ENCODE data around the gene TCHHL1.
"Not testable (repeated sequence)": the region's sequence is repeated elsewhere in the genome, so short reads cannot be mapped to it uniquely, and the experiment has no call there.

TCHHL1 gene

GRCh38 chr1:152080494-152080893 lies 8.4 kb downstream of the TCHHL1 start:
- H3K4me3 ChIP-seq (ENCODE audit: low read length); H3K9ac ChIP-seq (ENCODE audit: low read length); H3K27ac ChIP-seq (ENCODE audit: low read length); H3K4me1 ChIP-seq (ENCODE audit: control insufficient read depth, low read depth, low read length); H3K36me3 ChIP-seq (ENCODE audit: control insufficient read depth, low read depth, low read length); H3K27me3 ChIP-seq (ENCODE audit: control insufficient read depth, insufficient read depth, low read length): not testable (repeated sequence)
- peaks cover 36% of the 10 kb centered on the region for H3K9me3 ChIP-seq (ENCODE audit: control insufficient read depth, low read depth, low read length)

DNA sequence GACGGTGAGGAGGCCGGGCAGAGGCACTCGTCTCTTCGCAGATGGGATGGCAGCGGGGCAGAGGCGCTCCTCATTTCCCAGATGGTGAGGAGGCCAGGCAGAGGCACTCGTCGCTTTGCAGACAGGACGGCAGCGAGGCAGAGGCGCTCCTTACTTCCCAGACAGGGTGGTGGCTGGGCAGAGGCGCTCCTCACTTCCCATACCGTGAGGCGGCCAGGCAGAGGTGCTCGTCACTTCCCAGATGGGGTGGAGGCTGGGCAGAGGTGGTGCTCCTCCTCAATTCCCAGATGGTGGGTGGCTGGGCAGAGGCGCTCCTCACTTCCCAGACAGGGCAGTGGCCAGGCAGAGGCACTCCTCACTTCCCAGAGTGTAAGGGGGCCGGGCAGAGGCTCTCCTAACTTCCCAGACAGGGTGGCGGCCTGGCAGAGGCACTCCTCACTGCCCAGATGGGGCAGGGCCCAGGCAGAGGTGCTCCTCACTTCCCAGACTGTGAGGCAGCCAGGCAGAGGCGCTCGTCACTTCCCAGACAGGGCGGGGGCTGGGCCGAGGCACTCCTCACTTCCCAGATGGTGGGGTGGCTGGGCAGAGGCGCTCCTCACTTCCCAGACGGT lies 9.9 kb downstream of the TCHHL1 start:
- no peak overlapping the region for H3K9ac ChIP-seq (ENCODE audit: low read length)
- no peaks in the 10 kb centered on the region for H3K4me1 ChIP-seq (ENCODE audit: control insufficient read depth, low read depth, low read length)
- H3K36me3 ChIP-seq (ENCODE audit: control insufficient read depth, low read depth, low read length) = no peaks in the 10 kb centered on the region
- no peaks in the 10 kb centered on the region for H3K27me3 ChIP-seq (ENCODE audit: control insufficient read depth, insufficient read depth, low read length)
- no peak overlapping the region for H3K27ac ChIP-seq (ENCODE audit: low read length)
- peaks cover 44% of the 10 kb centered on the region for H3K9me3 ChIP-seq (ENCODE audit: control insufficient read depth, low read depth, low read length)
- H3K4me3 ChIP-seq (ENCODE audit: low read length) = no peak overlapping the region

DNA sequence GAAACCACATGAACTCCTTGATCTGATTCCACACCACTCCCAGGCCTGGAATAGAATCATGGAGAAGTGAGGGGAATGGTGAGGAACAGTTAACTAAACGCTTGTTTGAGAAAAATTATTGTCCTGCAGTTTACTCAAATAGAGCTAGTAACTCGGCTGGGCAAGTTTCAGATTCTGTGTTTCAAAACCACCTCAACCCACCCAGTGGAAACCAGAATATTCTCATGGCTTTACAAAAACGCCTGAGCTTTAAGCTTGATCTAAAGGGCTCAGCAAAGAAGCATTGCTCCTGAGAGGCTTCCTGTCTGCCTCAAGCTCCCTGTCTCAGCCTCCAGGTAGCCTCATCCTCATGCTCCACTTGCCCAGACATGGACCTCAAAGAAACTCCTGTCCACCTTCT lies 16.6 kb downstream of the TCHHL1 start:
- Histone ChIP-seq H3K36me3 (ENCODE audit: control insufficient read depth, low read depth, low read length) (no peaks in the 10 kb centered on the region), H3K9me3 (ENCODE audit: control insufficient read depth, low read depth, low read length) (peaks cover 71% of the 10 kb centered on the region), H3K4me3 (ENCODE audit: low read length) (no peak overlapping the region), H3K4me1 (ENCODE audit: control insufficient read depth, low read depth, low read length) (no peaks in the 10 kb centered on the region), H3K27ac (ENCODE audit: low read length) (no peak overlapping the region), H3K27me3 (ENCODE audit: control insufficient read depth, insufficient read depth, low read length) (no peaks in the 10 kb centered on the region), H3K9ac (ENCODE audit: low read length) (no peak overlapping the region)

DNA sequence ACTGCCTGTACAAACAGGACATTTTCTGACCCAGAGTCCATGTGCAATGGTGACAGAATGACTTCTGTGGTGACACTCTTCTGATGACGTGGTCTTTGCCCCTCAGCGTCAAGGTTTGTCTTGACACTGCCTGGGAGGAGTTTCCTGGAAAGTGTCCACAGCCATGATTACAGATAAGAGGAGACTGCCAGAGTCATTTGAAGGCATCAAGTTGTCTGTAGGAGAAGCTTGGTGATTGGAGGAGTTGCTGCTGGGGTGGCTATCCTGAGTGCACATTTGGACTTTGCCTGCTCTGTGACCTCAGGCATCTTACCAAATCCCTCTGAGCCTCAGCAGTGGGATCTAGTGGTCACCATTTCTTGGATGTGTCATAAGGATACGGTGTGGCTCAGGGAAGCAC lies 17.7 kb downstream of the TCHHL1 start:
- no peak overlapping the region for H3K4me3 ChIP-seq (ENCODE audit: low read length)
- peaks cover 71% of the 10 kb centered on the region for H3K9me3 ChIP-seq (ENCODE audit: control insufficient read depth, low read depth, low read length)
- no peaks in the 10 kb centered on the region for H3K27me3 ChIP-seq (ENCODE audit: control insufficient read depth, insufficient read depth, low read length)
- no peak overlapping the region for H3K9ac ChIP-seq (ENCODE audit: low read length)
- no peaks in the 10 kb centered on the region for H3K4me1 ChIP-seq (ENCODE audit: control insufficient read depth, low read depth, low read length)
- H3K36me3 ChIP-seq (ENCODE audit: control insufficient read depth, low read depth, low read length) = no peaks in the 10 kb centered on the region
- H3K27ac ChIP-seq (ENCODE audit: low read length) = no peak overlapping the region

DNA sequence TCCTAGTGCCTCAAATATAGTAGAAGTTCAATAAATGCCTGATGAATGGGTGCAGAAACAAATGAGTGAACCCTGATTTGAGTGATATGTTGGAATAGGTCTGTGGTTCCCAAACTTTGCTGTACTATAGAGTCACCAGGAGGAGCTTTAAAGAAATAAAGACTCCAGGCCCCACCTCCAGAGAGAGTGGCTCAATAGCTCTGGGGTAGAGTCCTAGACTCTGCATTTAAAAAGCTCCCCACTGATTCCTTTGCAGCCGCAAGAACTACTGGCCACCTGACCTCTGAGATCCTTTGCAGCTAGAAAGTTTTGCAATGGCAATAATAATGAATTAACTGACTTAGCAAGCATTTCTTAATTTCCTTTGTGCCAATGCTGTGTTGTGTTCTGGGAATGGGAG lies 20.9 kb downstream of the TCHHL1 start:
- Histone ChIP-seq H3K27me3 (ENCODE audit: control insufficient read depth, insufficient read depth, low read length) (no peaks in the 10 kb centered on the region), H3K27ac (ENCODE audit: low read length) (no peak overlapping the region), H3K9ac (ENCODE audit: low read length) (no peak overlapping the region), H3K36me3 (ENCODE audit: control insufficient read depth, low read depth, low read length) (no peaks in the 10 kb centered on the region), H3K9me3 (ENCODE audit: control insufficient read depth, low read depth, low read length) (peaks cover 54% of the 10 kb centered on the region), H3K4me1 (ENCODE audit: control insufficient read depth, low read depth, low read length) (no peaks in the 10 kb centered on the region), H3K4me3 (ENCODE audit: low read length) (no peak overlapping the region)

- Histone ChIP-seq H3K27ac (ENCODE audit: low read length) (no peak overlapping the region), H3K4me3 (ENCODE audit: low read length) (no peak overlapping the region), H3K9ac (ENCODE audit: low read length) (no peak overlapping the region)
Measured at GRCh38 chr1:152067150-152067549, 21.7 kb downstream of the TCHHL1 start.

GRCh38 chr1:152061952-152062351 lies 26.9 kb downstream of the TCHHL1 start:
- no peaks in the 10 kb centered on the region for H3K27me3 ChIP-seq (ENCODE audit: control insufficient read depth, insufficient read depth, low read length)
- H3K27ac ChIP-seq (ENCODE audit: low read length) = no peak overlapping the region
- H3K36me3 ChIP-seq (ENCODE audit: control insufficient read depth, low read depth, low read length) = no peaks in the 10 kb centered on the region
- H3K4me1 ChIP-seq (ENCODE audit: control insufficient read depth, low read depth, low read length) = no peaks in the 10 kb centered on the region
- H3K4me3 ChIP-seq (ENCODE audit: low read length) = no peak overlapping the region
- peaks cover 57% of the 10 kb centered on the region for H3K9me3 ChIP-seq (ENCODE audit: control insufficient read depth, low read depth, low read length)
- no peak overlapping the region for H3K9ac ChIP-seq (ENCODE audit: low read length)

More at GRCh38 chr1:152067150-152067549, 21.7 kb downstream of the TCHHL1 start:
- Histone ChIP-seq H3K9me3 (ENCODE audit: control insufficient read depth, low read depth, low read length) (peaks cover 52% of the 10 kb centered on the region), H3K4me1 (ENCODE audit: control insufficient read depth, low read depth, low read length) (no peaks in the 10 kb centered on the region), H3K36me3 (ENCODE audit: control insufficient read depth, low read depth, low read length) (no peaks in the 10 kb centered on the region), H3K27me3 (ENCODE audit: control insufficient read depth, insufficient read depth, low read length) (no peaks in the 10 kb centered on the region)

- no peaks in the 10 kb centered on the region for H3K27me3 ChIP-seq (ENCODE audit: control insufficient read depth, insufficient read depth, low read length)
- no peak overlapping the region for H3K4me3 ChIP-seq (ENCODE audit: low read length)
- H3K27ac ChIP-seq (ENCODE audit: low read length) = no peak overlapping the region
- no peaks in the 10 kb centered on the region for H3K36me3 ChIP-seq (ENCODE audit: control insufficient read depth, low read depth, low read length)
- peaks cover 5% of the 10 kb centered on the region for H3K4me1 ChIP-seq (ENCODE audit: control insufficient read depth, low read depth, low read length)
- H3K9me3 ChIP-seq (ENCODE audit: control insufficient read depth, low read depth, low read length) = peaks cover under 1% of the 10 kb centered on the region
- no peak overlapping the region for H3K9ac ChIP-seq (ENCODE audit: low read length)
Measured at GRCh38 chr1:152053375-152053774, 35.5 kb downstream of the TCHHL1 start.

DNA sequence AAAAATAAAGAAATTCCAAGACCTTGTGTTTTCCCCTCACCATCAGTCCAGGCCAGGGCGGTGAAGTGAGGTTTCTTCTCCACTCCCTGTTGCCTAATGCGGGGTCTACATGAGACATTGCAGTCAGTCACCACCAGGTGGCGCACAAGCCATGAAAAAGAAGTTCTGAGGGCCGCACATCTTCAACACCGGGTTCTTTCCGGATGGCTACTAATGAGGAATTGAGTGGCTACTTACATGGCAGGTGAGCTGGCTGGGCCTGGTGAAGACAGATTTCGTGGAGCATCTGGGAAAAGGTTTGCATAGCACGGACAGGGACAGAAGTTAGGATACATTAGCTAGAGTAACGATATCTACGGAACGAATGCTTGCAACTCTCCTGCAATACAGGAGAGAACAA lies 36.3 kb downstream of the TCHHL1 start:
- Histone ChIP-seq H3K27ac (ENCODE audit: low read length) (no peak overlapping the region), H3K9me3 (ENCODE audit: control insufficient read depth, low read depth, low read length) (no peaks in the 10 kb centered on the region), H3K36me3 (ENCODE audit: control insufficient read depth, low read depth, low read length) (no peaks in the 10 kb centered on the region), H3K4me1 (ENCODE audit: control insufficient read depth, low read depth, low read length) (peaks cover 10% of the 10 kb centered on the region), H3K27me3 (ENCODE audit: control insufficient read depth, insufficient read depth, low read length) (no peaks in the 10 kb centered on the region), H3K9ac (ENCODE audit: low read length) (no peak overlapping the region), H3K4me3 (ENCODE audit: low read length) (no peak overlapping the region)

GRCh38 chr1:152050886-152051675 lies 37.8 kb downstream of the TCHHL1 start:
- H3K4me3 ChIP-seq (ENCODE audit: low read length) = no peak overlapping the region
- no peak overlapping the region for H3K9ac ChIP-seq (ENCODE audit: low read length)
- H3K9me3 ChIP-seq (ENCODE audit: control insufficient read depth, low read depth, low read length) = no peaks in the 10 kb centered on the region
- H3K4me1 ChIP-seq (ENCODE audit: control insufficient read depth, low read depth, low read length) = peaks cover 15% of the 10 kb centered on the region
- no peaks in the 10 kb centered on the region for H3K27me3 ChIP-seq (ENCODE audit: control insufficient read depth, insufficient read depth, low read length)
- H3K36me3 ChIP-seq (ENCODE audit: control insufficient read depth, low read depth, low read length) = no peaks in the 10 kb centered on the region
- no peak overlapping the region for H3K27ac ChIP-seq (ENCODE audit: low read length)

DNA sequence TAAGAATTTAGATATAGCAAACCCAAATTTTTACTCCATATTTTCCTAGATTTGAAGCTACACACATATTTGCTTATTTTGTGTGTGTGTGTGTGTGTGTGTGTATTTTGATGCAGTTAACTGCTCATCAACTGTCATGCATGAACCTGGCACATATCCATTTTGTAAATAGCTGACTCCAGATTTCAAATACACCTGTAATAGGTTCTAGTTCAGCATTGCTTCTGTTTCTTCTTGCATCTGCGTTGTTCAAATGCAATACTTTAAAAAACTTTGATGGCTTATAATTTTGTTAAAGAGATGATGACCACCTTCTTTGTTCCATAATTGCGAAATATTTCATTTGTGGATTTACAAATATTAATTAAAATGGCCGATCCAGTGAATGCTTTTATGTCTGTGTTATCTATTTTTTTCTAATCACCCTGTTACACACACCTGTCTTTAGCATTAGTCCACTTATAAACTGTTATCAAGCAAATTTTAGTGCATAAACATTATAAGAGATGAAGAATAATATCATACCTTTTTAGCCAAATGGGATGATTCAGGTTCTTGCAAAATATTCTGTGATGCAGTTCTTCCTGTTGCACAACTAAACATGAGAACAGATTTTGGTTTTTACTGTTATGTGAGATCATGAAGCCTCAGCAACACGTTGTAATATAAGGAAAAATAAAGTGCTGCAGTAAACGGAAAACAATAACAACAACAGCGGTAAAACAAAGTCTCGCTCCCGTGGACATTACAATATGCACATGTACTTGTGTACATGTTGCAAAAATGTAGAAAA lies 39.4 kb downstream of the TCHHL1 start:
- H3K4me3 ChIP-seq (ENCODE audit: low read length) = no peak overlapping the region
- no peaks in the 10 kb centered on the region for H3K27me3 ChIP-seq (ENCODE audit: control insufficient read depth, insufficient read depth, low read length)
- H3K36me3 ChIP-seq (ENCODE audit: control insufficient read depth, low read depth, low read length) = no peaks in the 10 kb centered on the region
- no peaks in the 10 kb centered on the region for H3K9me3 ChIP-seq (ENCODE audit: control insufficient read depth, low read depth, low read length)
- peaks cover 23% of the 10 kb centered on the region for H3K4me1 ChIP-seq (ENCODE audit: control insufficient read depth, low read depth, low read length)
- no peak overlapping the region for H3K9ac ChIP-seq (ENCODE audit: low read length)
- no peak overlapping the region for H3K27ac ChIP-seq (ENCODE audit: low read length)
